ENCODE measurements around the gene ZBTB22.
"Not testable (repeated sequence)": the region's sequence is repeated elsewhere in the genome, so short reads cannot be mapped to it uniquely, and the experiment has no call there.

Gene ZBTB22

GRCh38 chr6:33288141-33288920 lies 29.2 kb downstream of the ZBTB22 start:
- TF ChIP-seq, protein P1, sequence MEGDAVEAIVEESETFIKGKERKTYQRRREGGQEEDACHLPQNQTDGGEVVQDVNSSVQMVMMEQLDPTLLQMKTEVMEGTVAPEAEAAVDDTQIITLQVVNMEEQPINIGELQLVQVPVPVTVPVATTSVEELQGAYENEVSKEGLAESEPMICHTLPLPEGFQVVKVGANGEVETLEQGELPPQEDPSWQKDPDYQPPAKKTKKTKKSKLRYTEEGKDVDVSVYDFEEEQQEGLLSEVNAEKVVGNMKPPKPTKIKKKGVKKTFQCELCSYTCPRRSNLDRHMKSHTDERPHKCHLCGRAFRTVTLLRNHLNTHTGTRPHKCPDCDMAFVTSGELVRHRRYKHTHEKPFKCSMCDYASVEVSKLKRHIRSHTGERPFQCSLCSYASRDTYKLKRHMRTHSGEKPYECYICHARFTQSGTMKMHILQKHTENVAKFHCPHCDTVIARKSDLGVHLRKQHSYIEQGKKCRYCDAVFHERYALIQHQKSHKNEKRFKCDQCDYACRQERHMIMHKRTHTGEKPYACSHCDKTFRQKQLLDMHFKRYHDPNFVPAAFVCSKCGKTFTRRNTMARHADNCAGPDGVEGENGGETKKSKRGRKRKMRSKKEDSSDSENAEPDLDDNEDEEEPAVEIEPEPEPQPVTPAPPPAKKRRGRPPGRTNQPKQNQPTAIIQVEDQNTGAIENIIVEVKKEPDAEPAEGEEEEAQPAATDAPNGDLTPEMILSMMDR (IDR thresholded peaks at IDR 0.05; ENCODE audit: extremely low read depth, insufficient read depth, missing control alignments), result no peak
- in situ Hi-C loops (cut with MboI; ENCODE audit: low pct_unique_long_range_greater_than_20kb, low sequenced_read_pairs, unreplicated experiment), result no loop called here

GRCh38 chr6:33286946-33287914 lies 30.3 kb downstream of the ZBTB22 start:
- TF ChIP-seq, protein P1 (IDR thresholded peaks at IDR 0.05; ENCODE audit: extremely low read depth, insufficient read depth, missing control alignments), result no peak
- in situ Hi-C loops (cut with MboI; ENCODE audit: low pct_unique_long_range_greater_than_20kb, low sequenced_read_pairs, unreplicated experiment), result no loop called here
- no peak for DNase-seq (ENCODE audit: low spot score)

More at GRCh38 chr6:33288141-33288920, 29.2 kb downstream of the ZBTB22 start:
- DNase-seq (ENCODE audit: low spot score), result no peak

- DNase-seq (ENCODE audit: low spot score); in situ Hi-C loops (cut with MboI; ENCODE audit: low pct_unique_long_range_greater_than_20kb, low sequenced_read_pairs, unreplicated experiment): not testable (repeated sequence)
Measured at GRCh38 chr6:33285214-33285613, 32.3 kb downstream of the ZBTB22 start.

GRCh38 chr6:33280539-33280938 lies 37.0 kb downstream of the ZBTB22 start:
- in situ Hi-C loops (cut with MboI; ENCODE audit: low pct_unique_long_range_greater_than_20kb, low sequenced_read_pairs, unreplicated experiment), result no loop called here

GRCh38 chr6:33279971-33280511 lies 37.5 kb downstream of the ZBTB22 start:
- TF ChIP-seq, protein P1 (IDR thresholded peaks at IDR 0.05; ENCODE audit: extremely low read depth, insufficient read depth, missing control alignments), result peak; percentile 42
- no peak for DNase-seq (ENCODE audit: low spot score)
- in situ Hi-C loops (cut with MboI; ENCODE audit: low pct_unique_long_range_greater_than_20kb, low sequenced_read_pairs, unreplicated experiment), result no loop called here

More at GRCh38 chr6:33280539-33280938, 37.0 kb downstream of the ZBTB22 start:
- TF ChIP-seq, protein P1 (IDR thresholded peaks at IDR 0.05; ENCODE audit: extremely low read depth, insufficient read depth, missing control alignments), result no peak
- no peak for DNase-seq (ENCODE audit: low spot score)

- in situ Hi-C loops (cut with MboI; ENCODE audit: low pct_unique_long_range_greater_than_20kb, low sequenced_read_pairs, unreplicated experiment), result no loop called here
- DNase-seq (ENCODE audit: low spot score), result no peak
- TF ChIP-seq, protein P1 (IDR thresholded peaks at IDR 0.05; ENCODE audit: extremely low read depth, insufficient read depth, missing control alignments), result no peak
Measured at GRCh38 chr6:33279257-33279695, 38.3 kb downstream of the ZBTB22 start.
